Measurements from ENCODE around the gene PRKN.

PRKN gene

DNA sequence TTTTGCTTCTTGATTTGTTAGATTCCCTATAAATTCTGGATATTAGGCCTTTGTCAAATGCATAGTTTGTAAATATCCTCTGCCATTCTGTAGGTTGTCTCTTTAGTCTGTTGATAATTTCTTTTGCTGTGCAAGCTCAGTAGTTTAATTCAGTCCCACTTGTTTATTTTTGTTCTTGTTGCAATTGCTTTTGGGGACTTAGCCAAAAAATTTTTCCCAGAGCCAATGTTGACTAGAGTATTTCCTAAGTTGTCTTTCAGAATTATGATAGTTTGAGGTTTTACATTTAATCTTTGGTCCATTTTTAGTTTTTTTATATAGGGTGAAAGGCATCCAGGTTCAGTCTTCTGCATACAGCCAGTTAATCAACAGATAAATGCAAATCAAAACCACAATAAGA, 96.0 kb downstream of the PRKN start:
- no peaks in the 10 kb centered on the region for H3K4me1 ChIP-seq (ENCODE audit: insufficient read depth, low read length, severe bottlenecking)
- TF ChIP-seq EZH2 (IDR thresholded peaks at IDR 0.05; ENCODE audit: borderline replicate concordance, low read length): no peak
- TF ChIP-seq, protein P1, sequence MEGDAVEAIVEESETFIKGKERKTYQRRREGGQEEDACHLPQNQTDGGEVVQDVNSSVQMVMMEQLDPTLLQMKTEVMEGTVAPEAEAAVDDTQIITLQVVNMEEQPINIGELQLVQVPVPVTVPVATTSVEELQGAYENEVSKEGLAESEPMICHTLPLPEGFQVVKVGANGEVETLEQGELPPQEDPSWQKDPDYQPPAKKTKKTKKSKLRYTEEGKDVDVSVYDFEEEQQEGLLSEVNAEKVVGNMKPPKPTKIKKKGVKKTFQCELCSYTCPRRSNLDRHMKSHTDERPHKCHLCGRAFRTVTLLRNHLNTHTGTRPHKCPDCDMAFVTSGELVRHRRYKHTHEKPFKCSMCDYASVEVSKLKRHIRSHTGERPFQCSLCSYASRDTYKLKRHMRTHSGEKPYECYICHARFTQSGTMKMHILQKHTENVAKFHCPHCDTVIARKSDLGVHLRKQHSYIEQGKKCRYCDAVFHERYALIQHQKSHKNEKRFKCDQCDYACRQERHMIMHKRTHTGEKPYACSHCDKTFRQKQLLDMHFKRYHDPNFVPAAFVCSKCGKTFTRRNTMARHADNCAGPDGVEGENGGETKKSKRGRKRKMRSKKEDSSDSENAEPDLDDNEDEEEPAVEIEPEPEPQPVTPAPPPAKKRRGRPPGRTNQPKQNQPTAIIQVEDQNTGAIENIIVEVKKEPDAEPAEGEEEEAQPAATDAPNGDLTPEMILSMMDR (IDR thresholded peaks at IDR 0.05; ENCODE audit: low read length): no peak
- H3F3A ChIP-seq (ENCODE audit: insufficient read depth, low read length): no peaks in the 10 kb centered on the region
- H3K9me2 ChIP-seq (ENCODE audit: low read depth, low read length): no peaks in the 10 kb centered on the region
- no peaks in the 10 kb centered on the region for H3K9me3 ChIP-seq (ENCODE audit: low read length)
- H2AFZ ChIP-seq (ENCODE audit: low read length): no peak overlapping the region
- H3K4me2 ChIP-seq (ENCODE audit: low read length): no peak overlapping the region
- H3K9ac ChIP-seq (ENCODE audit: low read length): no peak overlapping the region
- H4K20me1 ChIP-seq (ENCODE audit: insufficient read depth, low read length): no peaks in the 10 kb centered on the region
- no peaks in the 10 kb centered on the region for H3K79me2 ChIP-seq (ENCODE audit: insufficient read depth, low read length)
- no peak overlapping the region for H3K4me3 ChIP-seq (ENCODE audit: low read depth, low read length, poor library complexity, severe bottlenecking)
- H3K27me3 ChIP-seq (ENCODE audit: insufficient read depth, low read length): no peaks in the 10 kb centered on the region
- no peaks in the 10 kb centered on the region for H3K36me3 ChIP-seq (ENCODE audit: insufficient read depth, low read length)
- no peak overlapping the region for H3K27ac ChIP-seq (ENCODE audit: low read depth, low read length, poor library complexity, severe bottlenecking)

DNA sequence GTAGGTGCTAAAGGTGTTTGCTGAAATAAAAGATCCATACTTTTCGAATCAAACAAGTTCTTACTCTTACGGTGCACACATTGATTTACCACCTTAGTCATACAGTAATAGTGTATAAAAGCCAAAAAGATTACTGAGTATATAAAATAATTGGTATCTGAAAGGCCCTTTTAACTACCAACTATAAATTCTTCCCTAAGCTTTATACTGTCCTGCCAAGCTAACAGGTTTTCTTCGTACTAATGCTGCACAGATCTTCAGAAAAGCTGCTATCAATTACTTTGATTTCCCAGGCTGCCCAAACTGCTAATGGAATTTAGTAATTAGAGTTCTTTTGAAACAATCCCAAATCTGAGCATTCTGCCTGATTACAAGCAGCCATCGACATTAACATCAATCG, 97.5 kb downstream of the PRKN start:
- Histone ChIP-seq H4K20me1 (ENCODE audit: insufficient read depth, low read length) (no peaks in the 10 kb centered on the region), H3K9me2 (ENCODE audit: low read depth, low read length) (no peaks in the 10 kb centered on the region), H3F3A (ENCODE audit: insufficient read depth, low read length) (no peaks in the 10 kb centered on the region), H2AFZ (ENCODE audit: low read length) (no peak overlapping the region), H3K4me2 (ENCODE audit: low read length) (no peak overlapping the region), H3K36me3 (ENCODE audit: insufficient read depth, low read length) (no peaks in the 10 kb centered on the region), H3K4me3 (ENCODE audit: low read depth, low read length, poor library complexity, severe bottlenecking) (no peak overlapping the region), H3K9me3 (ENCODE audit: low read length) (no peaks in the 10 kb centered on the region), H3K27ac (ENCODE audit: low read depth, low read length, poor library complexity, severe bottlenecking) (no peak overlapping the region), H3K27me3 (ENCODE audit: insufficient read depth, low read length) (no peaks in the 10 kb centered on the region), H3K4me1 (ENCODE audit: insufficient read depth, low read length, severe bottlenecking) (no peaks in the 10 kb centered on the region), H3K79me2 (ENCODE audit: insufficient read depth, low read length) (no peaks in the 10 kb centered on the region), H3K9ac (ENCODE audit: low read length) (no peak overlapping the region)
- TF ChIP-seq, protein P1 (IDR thresholded peaks at IDR 0.05; ENCODE audit: low read length): no peak
- TF ChIP-seq EZH2 (IDR thresholded peaks at IDR 0.05; ENCODE audit: borderline replicate concordance, low read length): no peak

DNA sequence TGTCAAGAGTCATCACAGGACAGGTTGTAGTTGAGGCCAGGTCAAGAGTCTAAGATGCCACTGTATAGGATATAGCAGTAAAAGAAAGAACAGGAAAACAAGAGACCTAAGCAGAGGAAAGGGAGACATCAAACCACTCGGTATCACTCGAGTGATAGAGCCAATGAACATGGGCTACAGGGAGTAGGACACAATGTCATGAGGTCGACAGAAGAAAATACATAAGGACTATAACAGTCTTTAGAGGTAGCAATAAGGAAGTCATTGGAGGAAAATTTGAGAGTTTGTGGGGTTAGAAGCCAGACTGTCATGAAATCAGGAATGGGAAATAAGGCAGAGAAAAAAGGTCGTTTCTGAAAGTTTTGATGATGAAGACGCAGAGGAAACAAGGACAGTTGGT, 99.7 kb downstream of the PRKN start:
- Histone ChIP-seq H3K9me3 (ENCODE audit: low read length) (no peaks in the 10 kb centered on the region), H3K27me3 (ENCODE audit: insufficient read depth, low read length) (no peaks in the 10 kb centered on the region), H3K27ac (ENCODE audit: low read depth, low read length, poor library complexity, severe bottlenecking) (no peak overlapping the region), H3K9ac (ENCODE audit: low read length) (no peak overlapping the region), H2AFZ (ENCODE audit: low read length) (no peak overlapping the region), H3K4me3 (ENCODE audit: low read depth, low read length, poor library complexity, severe bottlenecking) (no peak overlapping the region), H3K4me1 (ENCODE audit: insufficient read depth, low read length, severe bottlenecking) (no peaks in the 10 kb centered on the region), H3K36me3 (ENCODE audit: insufficient read depth, low read length) (no peaks in the 10 kb centered on the region), H3K79me2 (ENCODE audit: insufficient read depth, low read length) (no peaks in the 10 kb centered on the region), H3K9me2 (ENCODE audit: low read depth, low read length) (no peaks in the 10 kb centered on the region), H4K20me1 (ENCODE audit: insufficient read depth, low read length) (no peaks in the 10 kb centered on the region), H3K4me2 (ENCODE audit: low read length) (no peak overlapping the region), H3F3A (ENCODE audit: insufficient read depth, low read length) (no peaks in the 10 kb centered on the region)
- TF ChIP-seq, protein P1 (IDR thresholded peaks at IDR 0.05; ENCODE audit: low read length): no peak
- no peak for TF ChIP-seq EZH2 (IDR thresholded peaks at IDR 0.05; ENCODE audit: borderline replicate concordance, low read length)

All from OCI-LY1 (cell line).